Stimulated activated CD8-positive, alpha-beta memory T cell treated with anti-CD3 and anti-CD28 coated beads, Interleukin-7, amount 100 ng/mL, for 1 hour (primary cell): ENCODE results near the gene RAB7A.

Experiments
- DNase-seq, 2 donors: peaks; one replicate each; pipeline ENCODE4 v3.0.0-alpha.2; 2020; ENCODE audit warnings: low read depth in 2 of 2

Gene RAB7A

DNA sequence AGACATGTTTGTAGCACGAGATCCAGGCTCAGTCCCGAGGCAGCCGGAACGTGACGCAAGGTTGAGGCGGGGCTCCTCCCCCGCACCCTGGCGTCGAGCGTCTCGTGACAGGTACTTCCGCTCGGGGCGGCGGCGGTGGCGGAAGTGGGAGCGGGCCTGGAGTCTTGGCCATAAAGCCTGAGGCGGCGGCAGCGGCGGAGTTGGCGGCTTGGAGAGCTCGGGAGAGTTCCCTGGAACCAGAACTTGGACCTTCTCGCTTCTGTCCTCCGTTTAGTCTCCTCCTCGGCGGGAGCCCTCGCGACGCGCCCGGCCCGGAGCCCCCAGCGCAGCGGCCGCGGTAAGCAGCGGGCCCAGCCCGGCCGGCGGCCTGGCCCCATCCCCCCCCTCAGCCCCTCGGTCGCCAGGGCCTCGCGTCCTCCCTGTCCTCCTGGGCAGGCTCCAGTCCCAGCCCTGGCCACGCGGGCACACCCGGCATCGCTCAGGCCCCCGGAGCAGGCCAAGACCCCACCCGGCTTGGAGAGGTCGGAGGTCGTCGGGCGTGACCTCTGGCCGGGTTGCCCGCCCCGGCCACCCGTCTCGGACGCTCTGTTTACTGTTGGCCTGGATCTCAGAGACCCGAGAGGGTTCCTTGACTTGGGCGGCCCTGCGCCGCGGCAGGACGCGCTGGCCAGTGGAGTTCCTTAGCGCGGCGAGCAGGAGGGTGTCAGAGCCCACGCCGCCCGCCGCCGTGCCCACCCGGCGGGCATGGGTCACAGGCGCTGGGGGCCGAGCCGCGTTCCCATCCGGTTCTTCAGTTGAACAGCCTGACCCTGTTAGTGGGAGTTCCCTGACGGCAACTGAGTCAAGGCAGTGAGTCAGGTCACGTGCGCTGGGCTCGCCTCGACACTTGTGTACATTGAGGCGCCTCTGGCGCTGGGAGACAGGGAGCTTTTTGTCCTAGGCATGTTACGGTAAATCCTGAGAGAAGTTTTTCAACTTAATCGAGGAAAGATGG is at the start of gene RAB7A:
RAB7A (plus strand) TSS at position 161 of the 994 bp plus-strand sequence. CDS start 69,185 bp downstream, outside the sequence.
- peak; percentile 92 to 94 for DNase-seq

DNA sequence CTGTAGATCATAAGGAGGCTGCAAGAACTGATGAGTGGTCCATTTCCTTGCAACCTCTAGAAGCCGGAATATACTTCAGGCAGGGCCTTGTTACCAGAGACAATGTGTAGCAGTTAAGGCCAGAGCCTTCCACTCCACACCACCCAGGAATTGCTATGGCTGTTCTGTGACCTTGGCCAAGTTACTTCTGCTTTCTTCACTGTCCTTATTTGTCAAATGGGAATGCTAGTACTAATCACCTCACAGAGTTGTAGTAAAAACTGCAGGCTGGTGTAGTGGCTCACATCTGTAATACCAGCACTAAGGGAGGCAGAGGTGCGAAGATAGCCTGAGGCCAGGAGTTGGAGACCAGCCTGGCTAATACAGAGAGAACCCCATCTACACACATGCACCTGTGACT is 46.6 kb upstream of the RAB7A start:
- no peak for DNase-seq

DNA sequence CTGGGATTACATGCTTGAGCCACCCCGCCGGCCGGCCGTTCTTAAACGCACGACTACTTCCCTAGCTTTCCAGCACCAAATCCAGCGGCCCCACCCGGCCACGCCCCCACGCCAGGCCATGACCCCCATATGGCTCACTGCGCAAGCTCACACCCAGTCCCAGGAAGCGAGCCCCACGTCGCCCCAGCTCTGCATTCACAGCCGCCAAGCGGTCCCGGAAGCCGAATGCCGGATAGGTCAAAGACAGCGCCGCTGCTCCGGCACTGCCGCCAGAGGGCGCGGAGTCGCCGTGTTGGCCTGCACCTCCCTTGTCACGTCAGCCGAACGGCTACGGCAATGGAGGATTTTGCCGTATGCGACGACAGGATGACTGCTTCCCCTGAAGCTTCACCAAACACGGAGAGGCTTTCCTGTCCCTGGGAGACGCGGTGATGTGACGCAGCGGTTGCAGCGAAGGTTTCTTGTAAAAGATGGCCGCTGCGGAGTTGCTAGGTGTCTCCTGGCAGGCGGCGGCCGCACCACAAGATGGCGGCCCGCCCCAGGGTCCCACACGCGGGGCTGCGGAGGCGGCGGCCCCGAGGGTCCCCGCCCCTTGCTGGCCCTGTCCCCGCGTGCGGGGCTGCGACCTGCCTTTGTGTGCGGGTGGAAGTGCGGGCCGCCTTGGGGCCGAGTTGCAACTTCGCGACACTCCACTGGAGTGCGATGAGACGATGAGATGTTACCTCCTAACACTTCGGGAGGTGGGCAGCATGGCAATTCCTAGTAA is 45.2 kb upstream of the RAB7A start:
- peak; percentile 92 to 94 for DNase-seq

DNA sequence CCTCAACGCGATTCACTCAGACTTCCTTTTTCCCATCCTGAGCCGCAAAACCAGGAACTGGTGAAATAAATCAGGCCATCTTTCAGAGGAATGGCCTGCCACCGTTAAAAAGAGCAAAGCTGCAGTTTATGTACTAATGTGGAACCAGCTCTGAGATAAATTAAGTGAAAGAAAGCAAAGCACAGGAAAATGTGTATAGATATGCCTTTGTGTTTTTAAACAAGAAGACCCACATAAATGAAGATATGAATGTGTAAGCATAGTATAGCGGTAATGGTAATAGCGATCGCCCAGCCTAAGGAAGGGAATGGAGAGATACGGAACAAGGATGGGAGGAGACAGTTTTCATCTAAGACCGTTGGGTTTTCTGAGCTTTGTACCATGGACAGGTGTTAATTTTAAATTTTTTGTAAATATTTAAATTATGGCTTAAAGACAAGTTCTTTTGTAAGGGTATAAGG is 44.6 kb upstream of the RAB7A start:
- DNase-seq: no peak

DNA sequence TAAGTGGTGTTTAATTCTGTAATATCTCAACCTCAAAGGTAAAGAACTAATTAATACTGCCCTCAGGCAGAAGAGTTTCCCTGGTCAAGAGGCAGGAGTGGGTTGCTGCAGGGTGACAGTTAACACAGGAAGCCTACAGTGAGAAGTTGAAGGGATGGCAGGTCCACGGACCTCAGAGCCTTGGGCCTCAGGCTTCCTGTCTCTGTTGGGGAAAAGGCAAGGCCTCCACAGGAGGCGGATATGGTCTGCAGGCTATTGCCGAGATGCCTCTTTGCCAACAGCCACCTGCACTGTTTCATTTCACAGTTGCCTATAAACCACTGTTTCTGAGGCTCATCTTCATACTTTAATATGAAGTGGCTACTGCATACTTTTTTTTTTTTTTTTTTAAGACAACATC is 42.0 kb upstream of the RAB7A start:
- DNase-seq: no peak

DNA sequence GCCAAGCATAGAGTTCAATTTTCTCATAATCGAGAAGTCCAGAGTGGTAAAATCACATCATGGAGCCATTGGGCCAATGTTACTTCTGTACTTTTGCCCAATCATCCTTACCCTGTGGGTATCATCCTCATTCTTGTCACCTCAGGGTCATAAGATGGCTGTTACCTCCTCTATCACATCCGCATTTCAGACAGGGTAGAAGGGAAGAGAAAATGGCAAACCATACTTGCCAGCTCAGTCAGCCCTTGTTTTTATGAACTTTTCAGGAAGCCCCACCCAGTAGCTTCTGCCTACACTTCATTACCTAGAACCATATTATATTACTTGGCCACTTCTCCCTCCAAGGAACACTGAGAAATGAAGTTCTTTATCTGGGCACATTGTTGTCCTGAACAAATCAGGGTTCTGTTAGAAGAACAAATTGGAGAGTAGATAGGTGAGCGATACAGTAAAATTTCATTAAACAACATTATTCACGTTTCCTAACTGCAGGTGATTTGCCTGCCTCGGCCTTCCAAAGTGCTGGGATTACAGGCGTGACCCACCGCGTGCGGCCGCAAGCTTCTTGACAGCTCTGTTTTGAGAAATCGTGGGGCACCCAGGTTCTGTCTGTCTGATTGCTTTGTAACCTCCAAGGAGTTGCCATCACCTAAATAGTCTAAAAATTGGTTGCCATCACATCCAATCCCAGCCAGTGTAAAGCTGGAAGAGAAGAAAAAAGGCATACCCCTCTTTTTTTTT is 40.8 kb upstream of the RAB7A start:
- DNase-seq: no peak

DNA sequence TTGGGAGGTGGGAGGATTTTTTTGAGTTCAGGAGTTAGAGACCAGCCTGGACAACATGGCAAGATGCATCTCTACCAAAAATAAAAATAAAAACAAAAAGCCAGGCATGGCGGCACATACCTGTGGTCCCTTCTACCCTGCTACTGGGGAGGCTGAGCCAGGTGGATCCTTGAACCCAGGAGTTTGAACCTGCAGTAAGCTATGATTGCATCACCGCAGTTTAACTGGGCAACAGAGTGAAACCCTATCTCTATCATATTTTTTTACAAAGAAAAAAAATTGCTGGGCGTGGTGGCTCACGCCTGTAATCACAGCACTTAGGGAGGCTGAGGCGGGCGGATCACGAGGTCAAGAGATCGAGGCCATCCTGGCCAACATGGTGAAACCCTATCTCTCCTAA is 39.5 kb upstream of the RAB7A start:
- DNase-seq: no peak

DNA sequence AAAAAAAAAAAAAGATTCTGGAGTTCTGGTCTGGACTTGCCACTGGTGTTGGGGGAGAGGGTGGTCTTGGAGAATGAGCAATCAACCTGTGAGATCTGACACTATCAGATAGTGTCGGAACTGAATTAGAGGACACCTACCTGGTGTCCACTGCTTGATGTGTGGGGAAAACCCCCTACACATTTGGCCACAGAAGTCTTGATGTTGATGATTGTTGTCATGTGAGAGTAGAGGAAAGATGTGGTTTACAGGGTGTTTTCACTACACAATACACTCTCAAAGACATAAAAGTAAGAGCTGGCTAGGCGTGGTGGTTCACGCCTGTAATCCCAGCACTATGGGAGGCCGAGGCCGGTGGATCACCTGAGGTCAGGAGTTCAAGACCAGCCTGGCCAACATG is 36.9 kb upstream of the RAB7A start:
- DNase-seq: no peak

DNA sequence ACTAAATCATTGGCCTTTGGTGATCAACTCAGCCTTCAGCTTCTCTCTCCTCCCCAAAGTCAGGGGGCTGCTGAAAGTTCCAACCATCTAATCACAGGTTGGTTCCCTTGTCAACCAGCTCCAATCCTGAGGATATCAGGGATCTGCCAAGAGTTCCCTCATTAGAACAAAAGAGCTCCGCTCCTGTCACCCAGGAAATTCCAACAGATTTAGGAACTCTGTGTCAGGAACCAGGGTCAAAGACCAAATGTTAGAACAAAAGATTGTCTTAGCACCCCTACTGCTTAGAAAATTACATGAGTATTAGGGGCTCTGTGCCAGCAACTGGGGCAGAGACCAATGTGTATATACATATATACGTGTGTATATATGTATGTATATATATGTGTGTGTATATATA is 32.3 kb upstream of the RAB7A start:
- no peak for DNase-seq

DNA sequence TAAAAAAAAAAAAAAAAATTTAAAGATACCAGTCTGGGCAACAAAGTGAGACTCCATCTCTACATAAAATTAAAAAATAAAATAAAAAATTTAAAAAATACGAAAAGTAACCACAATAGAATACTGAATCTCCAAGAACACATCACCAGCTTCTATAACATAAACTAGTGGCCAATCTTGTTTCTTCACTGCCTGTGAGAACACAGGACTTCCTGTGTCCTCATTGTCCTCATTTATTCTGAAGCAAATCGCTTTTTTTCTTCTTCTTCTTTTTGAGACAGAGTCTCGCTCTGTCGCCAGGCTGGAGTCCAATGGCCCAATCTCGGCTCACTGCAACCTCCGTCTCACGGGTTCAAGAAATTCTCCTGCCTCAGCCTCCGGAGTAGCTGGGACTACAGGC is 28.6 kb upstream of the RAB7A start:
- DNase-seq: no peak

DNA sequence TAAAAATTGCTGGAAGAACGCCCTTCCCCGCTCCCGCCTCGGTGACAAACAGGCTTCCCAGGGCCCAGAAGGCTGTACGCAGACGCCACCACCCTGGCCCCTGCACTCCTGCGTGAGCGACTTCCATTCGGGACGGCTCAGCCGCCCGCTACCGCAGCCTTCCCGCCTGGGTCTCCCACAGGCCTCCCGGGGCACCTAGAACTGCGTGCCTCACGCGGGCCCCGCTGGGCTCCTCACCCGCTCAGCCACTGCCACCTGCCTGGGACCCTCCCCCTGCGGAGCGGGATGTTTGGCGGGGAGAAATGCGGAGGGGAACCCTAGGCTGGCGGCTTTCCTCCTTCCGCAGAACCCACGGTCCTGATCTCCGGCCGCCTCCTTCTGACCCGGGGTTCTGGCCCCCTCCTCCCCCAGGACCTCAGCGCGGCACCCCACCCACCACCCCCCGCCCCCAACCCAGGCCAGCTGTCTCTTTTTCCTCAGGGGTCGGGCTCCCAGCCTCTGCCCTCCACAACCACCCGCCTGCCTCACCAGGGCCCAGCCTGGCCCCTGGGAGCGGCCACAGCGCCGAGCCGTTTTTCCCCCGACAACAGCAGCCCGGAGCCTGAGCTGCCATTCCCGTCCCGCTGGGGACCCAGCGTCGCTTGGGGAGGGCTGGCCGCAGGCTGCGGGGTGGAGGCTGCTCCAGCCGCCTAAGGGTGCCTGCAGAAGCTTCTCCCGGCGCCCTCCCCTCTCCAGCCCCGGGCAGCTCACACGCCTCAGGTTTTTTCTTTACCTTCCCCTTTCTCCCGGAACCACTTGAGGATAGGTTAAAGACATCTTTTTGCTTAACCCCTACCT is 27.6 kb upstream of the RAB7A start:
- no peak for DNase-seq

DNA sequence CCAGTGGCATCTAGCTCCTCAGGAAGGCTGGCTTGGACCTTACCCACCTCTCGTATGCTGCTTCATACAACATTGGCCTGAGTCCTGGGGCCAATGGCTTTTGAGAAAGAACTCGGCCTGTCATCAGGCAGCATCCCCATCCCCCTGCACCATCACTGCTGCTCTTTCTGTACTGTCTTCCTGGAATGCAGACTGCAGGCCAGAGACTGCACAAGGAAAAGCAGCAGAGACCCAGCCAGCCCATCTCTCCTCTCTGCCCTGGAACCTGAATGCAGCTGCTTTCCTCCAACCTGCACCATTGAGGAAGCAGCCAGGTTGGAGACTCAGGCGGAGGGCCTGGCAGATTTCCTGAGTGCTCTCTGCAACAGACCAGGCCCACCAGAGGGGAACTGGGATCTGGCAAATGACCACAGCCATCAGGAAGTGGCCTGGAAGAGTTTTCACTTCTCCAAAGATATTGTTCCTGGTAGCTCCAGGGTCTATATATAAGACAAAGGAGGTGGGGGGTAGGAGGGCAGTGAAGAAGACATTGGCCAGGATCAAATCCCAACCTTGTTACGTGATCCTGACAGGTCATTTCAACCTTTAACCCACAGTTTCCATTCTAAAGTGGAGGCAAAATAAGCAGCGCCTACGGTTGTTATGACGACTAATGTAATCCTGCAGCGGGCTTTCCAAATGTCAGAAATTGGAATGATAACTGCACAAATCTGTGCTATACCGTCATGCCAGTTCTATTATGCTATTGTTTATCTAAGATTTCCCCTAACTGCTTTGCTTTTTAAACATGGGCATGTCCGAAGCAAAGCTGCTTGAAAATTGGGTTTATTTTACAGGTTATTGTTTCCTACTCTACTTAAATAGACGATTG is 24.4 kb upstream of the RAB7A start:
- no peak for DNase-seq

DNA sequence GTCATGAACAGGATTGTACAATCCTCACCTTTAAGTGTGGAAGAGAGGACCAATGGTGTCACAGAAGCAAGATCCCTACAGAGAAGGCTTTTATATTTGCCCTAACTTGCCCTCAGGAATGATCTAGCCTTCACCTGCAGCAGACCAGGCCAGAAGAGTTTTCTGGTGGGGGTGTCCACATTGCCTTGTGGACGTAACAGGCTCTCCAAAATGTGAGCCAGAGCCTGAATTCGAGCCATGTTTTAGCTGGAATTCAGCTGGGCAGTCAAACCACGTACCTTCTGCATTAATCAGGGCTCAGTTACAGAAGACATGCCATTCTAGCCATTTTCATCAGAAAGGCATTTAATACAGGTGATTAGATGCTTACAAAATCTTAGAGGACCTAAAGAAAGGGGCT is 23.6 kb upstream of the RAB7A start:
- no peak for DNase-seq

DNA sequence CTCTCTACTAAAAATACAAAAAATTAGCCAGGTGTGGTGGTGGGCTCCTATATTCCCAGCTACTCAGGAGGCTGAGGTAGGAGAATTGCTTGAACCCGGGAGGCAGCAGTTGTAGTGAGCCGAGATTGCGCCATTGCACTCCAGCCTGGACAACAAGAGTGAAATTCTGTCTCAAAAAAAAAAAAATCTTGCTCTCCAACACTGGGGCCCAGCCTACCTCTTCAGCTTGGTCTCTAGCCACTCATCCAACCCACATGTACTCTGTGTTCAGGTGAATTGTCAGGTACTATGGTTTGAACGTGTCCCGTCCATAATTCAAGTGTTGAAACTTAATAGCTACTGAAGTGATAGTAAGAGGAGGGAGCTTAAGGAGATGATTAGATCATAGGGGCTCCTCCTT is 22.4 kb upstream of the RAB7A start:
- no peak for DNase-seq

DNA sequence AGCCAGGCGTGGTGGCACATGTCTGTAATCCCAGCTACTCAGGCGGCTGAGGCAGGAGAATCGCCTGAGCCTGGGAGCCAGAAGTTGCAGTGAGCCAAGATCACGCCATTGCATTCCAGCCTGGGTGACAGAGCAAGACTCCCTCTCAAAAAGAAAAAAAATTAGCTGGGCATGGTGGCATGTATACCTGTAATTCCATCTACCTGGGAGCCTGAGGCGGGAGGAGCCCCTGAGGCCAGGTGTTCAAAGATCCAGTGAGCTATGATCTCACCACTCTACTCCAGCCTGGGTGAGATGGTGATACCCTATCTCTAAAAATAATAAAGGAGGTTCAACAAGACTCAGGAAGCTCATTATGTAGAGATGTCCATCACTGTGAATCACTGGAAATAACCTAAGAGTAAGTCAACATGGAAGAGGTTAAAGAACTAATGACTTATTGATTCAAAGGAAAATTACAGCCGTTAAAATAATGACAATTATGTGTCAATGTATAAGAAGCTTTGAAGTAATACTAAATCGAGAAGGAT is 19.8 kb upstream of the RAB7A start:
- DNase-seq: no peak

DNA sequence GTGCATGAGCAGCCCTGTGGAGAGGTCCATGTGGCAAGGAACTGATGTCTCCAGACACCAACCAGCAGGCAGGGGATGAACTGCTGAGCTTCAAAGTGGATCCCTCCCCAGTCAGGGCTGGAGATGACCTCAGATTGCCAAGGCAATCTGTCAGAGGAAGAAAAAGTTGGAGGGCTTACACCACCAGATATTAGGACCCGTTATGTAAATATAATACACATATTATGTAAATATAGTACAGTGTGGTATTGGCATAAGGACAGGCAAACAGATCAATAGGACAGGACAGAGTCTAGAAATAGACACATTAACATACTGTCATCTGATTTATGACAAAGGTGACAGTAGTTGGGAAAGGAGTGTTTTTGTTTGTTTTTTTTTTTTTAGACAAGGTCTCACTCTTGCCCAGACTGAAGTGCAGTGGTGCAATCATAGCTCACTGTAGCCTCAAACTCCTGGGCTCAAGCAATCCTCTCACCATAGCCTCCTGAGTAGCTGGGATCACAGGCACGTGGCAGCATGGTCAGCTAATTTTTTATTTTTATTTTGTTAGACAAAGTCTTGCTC is 18.0 kb upstream of the RAB7A start:
- DNase-seq: no peak

DNA sequence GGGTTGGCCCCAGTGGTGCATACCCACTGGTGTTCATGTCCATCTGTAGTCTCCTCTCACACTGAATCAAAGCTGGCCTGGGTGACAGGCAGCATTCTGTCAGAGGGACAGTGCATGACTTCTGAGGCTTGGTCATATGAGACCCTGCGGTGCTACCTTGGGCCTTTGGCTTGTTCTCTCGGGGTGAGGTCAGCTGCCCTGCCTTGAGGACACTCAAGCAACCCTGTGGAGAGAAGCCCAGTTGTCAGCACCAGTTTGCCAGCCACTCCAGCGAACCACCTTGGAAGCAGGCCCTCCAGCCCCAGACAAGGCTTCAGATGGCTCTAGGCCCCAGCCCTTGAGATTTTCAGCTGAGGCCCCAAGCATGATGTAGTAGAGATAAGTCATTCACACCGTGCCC is 16.9 kb upstream of the RAB7A start:
- no peak for DNase-seq

DNA sequence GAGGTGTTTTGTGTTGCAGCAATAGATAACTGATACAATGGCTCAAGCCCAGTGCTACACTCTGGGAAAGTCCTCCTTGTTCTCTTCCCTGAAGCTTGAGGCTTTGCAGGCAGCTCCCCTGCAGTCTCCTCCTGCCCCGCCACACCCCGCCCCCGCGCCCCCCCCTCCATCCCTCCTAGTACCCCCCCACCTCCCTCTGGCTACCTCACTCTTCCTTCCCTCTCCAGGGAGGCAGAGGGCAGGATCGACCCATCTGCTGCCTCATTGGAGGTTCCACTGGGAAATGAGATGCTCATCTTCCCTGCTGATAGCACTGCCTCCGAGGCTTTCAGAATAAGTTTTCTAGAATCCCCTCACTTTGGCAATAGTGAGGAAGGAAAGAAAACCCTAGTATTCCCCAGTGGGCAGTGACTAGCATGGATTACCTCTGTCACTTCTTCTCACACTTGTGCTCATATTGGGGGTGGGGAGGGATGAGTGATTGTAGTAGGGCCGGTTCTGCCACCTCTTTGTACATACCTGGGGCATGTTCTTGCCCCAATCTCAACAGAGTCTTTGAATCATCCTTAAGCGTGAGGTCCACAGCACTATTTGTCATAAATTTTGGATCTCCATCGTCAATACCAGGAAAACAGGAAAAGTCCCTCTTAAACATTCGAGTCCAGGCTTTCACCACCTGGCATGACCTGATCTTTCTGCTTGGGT is 16.3 kb upstream of the RAB7A start:
- DNase-seq: no peak
